Lower lobe of right lung (tissue), 2 donors: Measurements from ENCODE around the gene KLK2. TPM values are rescaled to one million over a fixed set of nuclear protein-coding genes. Genes with fewer than 3 reads are reported as not detected.

Experiments
- ATAC-seq, 2 donors: fragments of 200-7000 bp; cut with Tn5 transposase; one replicate each; pipeline ENCODE4 v1.9.1; 2020 to 2022; ENCODE audit warnings: mild to moderate bottlenecking in 2 of 2, moderate library complexity in 2 of 2
- DNase-seq: peaks from one replicate; pipeline ENCODE4 v3.0.0-alpha.2; 2020
- H3K27ac ChIP-seq: fragments of 200-600 bp; one replicate; pipeline ENCODE4 v1.8.0; 2022
- H3K27me3 ChIP-seq: fragments of 200-600 bp; one replicate; pipeline ENCODE4 v1.8.0; 2022; ENCODE audit warnings: low read depth
- H3K36me3 ChIP-seq: fragments of 200-600 bp; one replicate; pipeline ENCODE4 v1.8.0; 2022; ENCODE audit warnings: mild to moderate bottlenecking
- H3K4me1 ChIP-seq: fragments of 200-600 bp; one replicate; pipeline ENCODE4 v1.8.0; 2022
- H3K4me3 ChIP-seq: fragments of 200-600 bp; one replicate; pipeline ENCODE4 v1.8.0; 2022; ENCODE audit warnings: mild to moderate bottlenecking
- H3K9me3 ChIP-seq: fragments of 200-600 bp; one replicate; pipeline ENCODE4 v1.8.0; 2022
- CTCF ChIP-seq: fragments of 200-600 bp; IDR thresholded peaks from one replicate; pipeline ENCODE4 v1.8.0; 2022; ENCODE audit warnings: antibody characterized with exemption, mild to moderate bottlenecking
- intact Hi-C: fragments of 100-400 bp; cut with DNase I; formaldehyde crosslinking; loops from one replicate; pipeline ENCODE4 v1.11.0; 2022
- total RNA-seq: library from RNA; stranded (reverse); fragmentation: NEBNext Ultra II Directional; extraction: Animal tissue kit (Norgen Biotek cat#: 25700); gene quantifications from one replicate; pipeline ENCODE4 v1.2.1, GENCODE V29; 2021
- donor health status: DM: no; HTN: yes; CAD: no; lungs with severe emphysema.

KLK2 gene
- total RNA-seq, 1 donor from 2014 or later, result not detected

- DNase-seq (no peak), ATAC-seq (no peak)
- Histone ChIP-seq H3K27ac (no peak overlapping the region), H3K9me3 (no peaks in the 10 kb centered on the region), H3K36me3 (no peaks in the 10 kb centered on the region), H3K4me3 (no peak overlapping the region), H3K4me1 (no peaks in the 10 kb centered on the region), H3K27me3 (peaks cover 31% of the 10 kb centered on the region)
- intact Hi-C loops, result no loop called here
- TF ChIP-seq CTCF, result no peak
Observed at GRCh38 chr19:50851620-50852019, 21.6 kb upstream of the KLK2 start.

GRCh38 chr19:50854636-50855410 is 18.4 kb upstream of the KLK2 start, which contains the start of gene KLK3:
Gene KLK3, plus strand, starts transcription at chr19:50854915. Its CDS starts 41 bp downstream, at chr19:50854956.
- Histone ChIP-seq H3K4me3 (no peak within 1 kb of the TSS), H3K27ac (no peak within 1 kb of the TSS), H3K9me3 (no peaks in the 10 kb centered on the region), H3K36me3 (no peaks in the 10 kb centered on the region), H3K4me1 (no peaks in the 10 kb centered on the region), H3K27me3 (peaks cover 39% of the 10 kb centered on the region)
- DNase-seq, result no peak
- ATAC-seq, result no peak
- intact Hi-C loops, result no loop called here
- TF ChIP-seq CTCF, result no peak

DNA sequence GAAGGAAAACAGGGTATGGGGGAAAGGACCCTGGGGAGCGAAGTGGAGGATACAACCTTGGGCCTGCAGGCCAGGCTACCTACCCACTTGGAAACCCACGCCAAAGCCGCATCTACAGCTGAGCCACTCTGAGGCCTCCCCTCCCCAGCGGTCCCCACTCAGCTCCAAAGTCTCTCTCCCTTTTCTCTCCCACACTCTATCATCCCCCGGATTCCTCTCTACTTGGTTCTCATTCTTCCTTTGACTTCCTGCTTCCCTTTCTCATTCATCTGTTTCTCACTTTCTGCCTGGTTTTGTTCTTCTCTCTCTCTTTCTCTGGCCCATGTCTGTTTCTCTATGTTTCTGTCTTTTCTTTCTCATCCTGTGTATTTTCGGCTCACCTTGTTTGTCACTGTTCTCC is 15.9 kb upstream of the KLK2 start:
- Histone ChIP-seq H3K9me3 (no peaks in the 10 kb centered on the region), H3K4me3 (no peak overlapping the region), H3K36me3 (no peaks in the 10 kb centered on the region), H3K27me3 (peaks cover 27% of the 10 kb centered on the region), H3K27ac (no peak overlapping the region), H3K4me1 (no peaks in the 10 kb centered on the region)
- ATAC-seq (no peak), DNase-seq (no peak)
- no peak for TF ChIP-seq CTCF
- intact Hi-C loops, result no loop called here

- Histone ChIP-seq H3K4me1 (no peaks in the 10 kb centered on the region), H3K9me3 (no peaks in the 10 kb centered on the region), H3K27ac (no peak overlapping the region), H3K36me3 (no peaks in the 10 kb centered on the region), H3K4me3 (no peak overlapping the region), H3K27me3 (peaks cover 28% of the 10 kb centered on the region)
- intact Hi-C loops, result no loop called here
- TF ChIP-seq CTCF, result no peak
- DNase-seq (no peak), ATAC-seq (no peak)
Observed at GRCh38 chr19:50858886-50859285, 14.4 kb upstream of the KLK2 start.

GRCh38 chr19:50859849-50860248 is 13.4 kb upstream of the KLK2 start:
- no peak for TF ChIP-seq CTCF
- Histone ChIP-seq H3K27me3 (peaks cover 35% of the 10 kb centered on the region), H3K4me1 (no peaks in the 10 kb centered on the region), H3K4me3 (no peak overlapping the region), H3K9me3 (no peaks in the 10 kb centered on the region), H3K27ac (no peak overlapping the region), H3K36me3 (no peaks in the 10 kb centered on the region)
- DNase-seq (no peak), ATAC-seq (no peak)
- intact Hi-C loops, result no loop called here
